OCI-M2 (cell line): ENCODE measurements around the gene P2RY6.
"Not testable (repeated sequence)": the region's sequence is repeated elsewhere in the genome, so short reads cannot be mapped to it uniquely, and the experiment has no call there.

Experiments
- DNase-seq: peaks from one replicate; lab custom pipeline; 2025; ENCODE audit not compliant: unreplicated experiment; lab: John Stamatoyannopoulos, UW

P2RY6 gene, protein sequence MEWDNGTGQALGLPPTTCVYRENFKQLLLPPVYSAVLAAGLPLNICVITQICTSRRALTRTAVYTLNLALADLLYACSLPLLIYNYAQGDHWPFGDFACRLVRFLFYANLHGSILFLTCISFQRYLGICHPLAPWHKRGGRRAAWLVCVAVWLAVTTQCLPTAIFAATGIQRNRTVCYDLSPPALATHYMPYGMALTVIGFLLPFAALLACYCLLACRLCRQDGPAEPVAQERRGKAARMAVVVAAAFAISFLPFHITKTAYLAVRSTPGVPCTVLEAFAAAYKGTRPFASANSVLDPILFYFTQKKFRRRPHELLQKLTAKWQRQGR

DNA sequence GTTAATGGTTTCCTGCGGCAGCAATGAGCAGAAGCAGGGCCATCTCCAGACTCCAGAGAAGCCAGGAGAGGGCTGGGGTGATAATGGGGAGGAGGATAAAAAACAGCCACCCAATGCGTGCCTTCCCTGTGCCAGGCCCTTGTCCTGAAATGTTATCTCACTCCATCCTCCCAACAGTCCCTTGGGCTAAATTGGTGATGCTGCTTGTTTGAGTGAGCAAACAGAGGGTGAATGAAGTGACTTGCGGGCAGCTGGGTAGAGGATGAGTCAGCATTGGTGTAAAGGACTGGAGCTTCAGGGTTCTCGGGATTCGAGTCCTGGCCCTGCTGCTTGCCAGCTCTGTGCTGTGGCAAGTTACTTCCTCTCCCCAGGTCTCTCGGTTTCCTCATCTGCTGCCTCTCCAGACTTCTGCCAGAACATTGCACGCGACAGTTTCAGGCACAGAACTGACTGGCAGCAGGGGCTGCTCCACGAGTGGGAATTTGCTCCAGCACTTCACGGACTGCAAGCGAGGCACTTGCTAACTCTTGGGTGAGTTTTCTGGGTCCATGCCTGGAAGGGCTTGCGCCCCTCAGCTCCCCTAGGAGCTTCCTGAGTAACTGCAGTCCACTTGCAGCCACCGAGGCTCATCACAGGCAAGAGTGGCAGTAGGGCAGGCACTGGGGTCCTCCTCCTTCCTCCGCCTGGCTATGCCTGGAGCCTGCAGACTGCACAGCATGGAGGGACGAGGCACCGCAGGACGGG, at the start of gene P2RY6:
P2RY6 (plus strand) TSS at position 403 of the 744 bp plus-strand sequence. CDS start 24,181 bp downstream, outside the sequence.
- no peak for DNase-seq

DNA sequence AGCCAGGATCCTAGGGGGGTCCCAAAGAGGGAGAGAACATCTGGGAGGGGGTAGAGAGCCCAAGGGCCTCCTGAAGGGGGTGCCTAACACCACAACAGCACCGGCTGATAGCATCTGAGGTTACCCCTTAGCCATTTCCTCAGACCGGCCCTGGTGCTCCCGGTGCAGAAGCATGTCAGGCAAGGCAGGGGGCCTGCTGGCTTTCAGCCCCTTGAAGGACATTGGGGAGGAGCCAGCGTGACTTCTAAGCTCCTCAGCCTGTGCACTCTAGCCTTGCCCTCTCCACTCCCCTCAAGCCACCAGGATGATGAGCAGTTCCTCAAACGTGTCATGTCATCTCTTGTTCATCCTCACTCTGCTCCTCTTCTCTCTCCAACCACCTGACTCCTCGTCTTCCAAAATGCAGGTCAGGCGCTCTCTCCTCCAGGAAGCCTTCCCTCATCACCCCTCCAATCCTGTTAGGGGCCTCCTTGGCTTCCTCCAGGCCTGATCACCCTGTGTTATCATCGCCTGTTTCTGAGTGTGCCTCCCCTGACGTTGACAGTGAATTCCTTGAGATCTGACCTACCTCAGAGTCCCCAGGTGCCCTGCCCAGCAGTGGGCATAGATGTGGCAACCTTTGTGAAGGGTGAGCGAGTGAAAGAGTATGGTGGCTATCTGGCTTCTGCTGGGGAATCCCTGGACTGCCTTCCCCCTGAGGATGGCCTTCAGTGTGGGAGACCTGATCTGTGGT, 48.0 kb upstream of the P2RY6 start:
- no peak for DNase-seq

DNA sequence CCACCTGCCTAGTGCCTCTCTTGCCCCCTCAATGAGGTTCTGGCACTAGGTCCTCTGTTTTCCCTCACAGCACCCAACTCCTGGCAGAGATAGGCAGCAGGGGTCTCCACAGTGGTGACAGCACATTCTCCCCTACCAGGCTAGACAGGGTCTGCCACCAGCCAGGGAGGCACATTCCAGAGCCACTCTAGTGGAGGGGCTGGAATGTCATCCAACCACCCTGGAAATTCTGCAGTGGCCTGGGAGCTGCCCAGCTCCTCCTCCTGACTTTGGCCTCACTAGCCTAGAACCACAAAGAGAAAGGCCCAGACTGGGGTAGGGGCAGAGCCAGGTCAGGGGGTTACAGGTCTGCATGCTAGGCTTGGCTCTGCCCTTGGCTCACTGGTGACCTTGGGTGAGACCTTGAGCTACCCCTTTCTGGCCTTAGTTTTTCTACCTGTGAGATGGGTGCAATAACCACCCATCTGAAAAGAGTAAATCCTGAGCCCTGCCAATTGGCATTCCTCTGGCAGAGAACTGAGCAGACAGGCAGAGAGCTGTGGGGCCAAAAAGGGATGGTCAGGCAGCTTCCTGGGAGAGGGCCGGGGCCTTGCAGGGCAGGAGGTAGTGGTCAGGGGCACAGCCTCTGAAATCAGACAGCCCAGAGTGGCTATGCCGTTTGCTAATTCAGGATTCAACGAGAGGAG, 47.0 kb upstream of the P2RY6 start:
- DNase-seq, result no peak

DNA sequence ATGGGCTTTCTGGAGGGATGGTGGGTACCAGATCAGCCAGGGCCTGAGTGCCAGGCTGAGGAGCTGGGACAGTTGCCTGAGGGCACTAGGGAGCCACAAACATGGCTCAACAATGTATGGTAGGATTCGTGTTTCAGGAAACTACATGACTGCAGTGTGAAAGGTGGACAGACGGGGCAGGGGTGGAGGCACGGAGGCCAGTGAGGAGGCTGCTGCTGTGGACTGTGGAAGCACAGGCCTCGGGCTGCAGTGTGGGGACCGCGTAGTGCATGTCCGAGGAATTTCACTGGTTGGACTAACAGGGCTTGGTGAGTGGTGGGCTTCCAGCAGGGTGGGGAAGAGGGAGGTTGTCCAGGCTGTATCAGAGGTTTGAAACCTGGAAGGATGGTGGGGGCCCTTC, 46.3 kb upstream of the P2RY6 start:
- no peak for DNase-seq

DNA sequence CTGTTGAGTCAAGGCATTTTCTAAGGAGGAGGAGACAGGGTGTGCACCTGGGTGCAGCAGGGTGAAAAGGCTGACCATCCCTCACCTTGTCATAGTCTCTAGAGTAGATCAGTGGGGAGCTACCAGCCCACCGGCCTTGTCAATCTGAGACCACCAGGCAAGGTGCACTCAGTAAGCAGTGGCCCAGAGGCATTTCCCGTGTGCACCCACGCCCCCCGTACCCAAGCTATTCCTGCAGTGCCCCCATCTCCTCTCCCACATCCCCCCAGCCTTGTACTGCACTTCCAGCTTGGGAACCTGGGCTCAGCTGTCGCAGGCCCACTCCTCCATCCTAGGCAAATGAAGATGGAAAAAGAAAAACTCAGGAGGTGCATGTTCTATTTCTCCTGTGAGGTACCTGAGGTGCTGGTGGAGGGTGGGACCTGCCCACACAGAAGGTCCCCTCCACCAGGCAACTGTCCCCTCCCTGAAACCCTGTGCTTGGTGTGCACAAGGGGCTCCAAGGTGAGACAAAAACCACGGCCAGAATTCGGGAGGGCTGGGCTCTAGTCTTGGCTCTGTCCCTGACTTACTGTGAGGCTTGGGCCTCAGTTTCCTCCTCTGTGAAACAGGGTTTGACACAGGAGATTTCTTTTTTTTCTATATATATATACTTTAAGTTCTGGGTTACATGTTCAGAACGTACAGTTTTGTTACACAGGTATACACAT, 45.7 kb upstream of the P2RY6 start:
- DNase-seq, result no peak

DNA sequence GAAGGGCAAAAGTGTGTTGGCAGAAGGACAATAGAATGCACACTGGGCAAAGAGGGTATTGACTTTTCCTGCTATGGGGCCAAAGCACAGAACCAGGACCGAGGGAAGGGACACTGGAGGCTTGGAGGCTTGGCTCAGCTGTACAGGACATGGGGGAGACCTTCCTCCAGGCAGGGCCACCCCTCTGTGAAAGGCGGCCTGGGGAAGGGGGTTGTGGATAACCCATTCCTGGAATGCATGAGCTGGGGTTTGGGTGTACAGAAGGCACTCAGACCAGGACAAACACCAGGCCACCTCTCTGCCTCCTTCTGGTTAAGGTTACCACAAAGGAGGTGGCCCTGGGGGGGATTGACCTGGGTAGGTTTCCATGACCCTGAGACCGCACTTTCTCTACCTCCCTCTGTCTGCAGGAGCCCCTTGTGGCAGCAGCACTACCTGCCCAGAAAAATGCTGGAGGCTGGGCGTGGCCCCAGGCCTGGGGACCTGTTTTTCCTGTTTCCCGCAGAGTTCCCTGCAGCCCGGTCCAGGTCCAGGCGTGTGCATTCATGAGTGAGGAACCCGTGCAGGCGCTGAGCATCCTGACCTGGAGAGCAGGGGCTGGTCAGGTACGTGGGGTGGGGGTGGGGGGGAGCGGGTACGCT, 44.4 kb upstream of the P2RY6 start:
- DNase-seq, result no peak

DNA sequence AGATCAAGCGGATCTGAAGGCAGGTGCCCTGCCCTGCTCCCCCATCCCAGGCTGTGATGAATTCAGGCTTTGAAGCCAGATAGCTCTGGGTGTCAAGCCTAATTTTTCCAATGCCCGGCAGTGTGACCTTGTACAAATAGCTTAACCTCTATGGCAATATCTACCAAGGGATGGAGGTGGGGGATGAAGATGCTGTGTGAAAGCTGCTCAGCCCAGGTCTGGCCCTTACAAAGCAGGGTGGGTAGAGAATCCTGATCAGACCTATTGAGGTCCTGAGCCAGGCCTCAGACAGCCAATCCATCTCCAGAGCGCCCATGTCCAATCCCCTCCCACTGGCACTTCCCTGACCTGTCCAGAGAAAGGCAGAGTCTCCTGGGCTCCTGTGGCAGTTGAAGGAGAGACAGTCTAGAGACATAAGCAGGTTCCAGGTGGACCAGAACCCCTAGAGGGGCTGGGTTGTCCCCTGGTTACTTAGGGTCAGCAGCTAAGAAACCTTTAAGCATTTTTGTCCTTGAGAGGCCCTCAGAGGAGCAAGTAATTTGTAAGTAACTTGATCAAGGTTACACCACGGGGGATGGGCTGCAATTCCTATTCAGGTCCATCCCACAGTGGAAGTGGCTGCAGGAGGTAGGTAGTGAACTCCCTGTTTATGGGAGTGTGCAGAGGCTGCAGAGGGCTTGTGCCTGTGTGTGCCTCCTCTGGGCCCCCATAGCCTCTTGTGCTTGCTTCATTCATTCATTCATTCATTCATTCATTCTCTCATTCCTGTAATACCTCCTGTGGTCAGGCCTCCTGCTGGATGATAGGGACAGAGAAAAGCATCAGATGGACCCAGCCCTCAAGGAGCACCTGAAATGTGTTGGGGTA, 43.6 kb upstream of the P2RY6 start:
- DNase-seq, result no peak

DNA sequence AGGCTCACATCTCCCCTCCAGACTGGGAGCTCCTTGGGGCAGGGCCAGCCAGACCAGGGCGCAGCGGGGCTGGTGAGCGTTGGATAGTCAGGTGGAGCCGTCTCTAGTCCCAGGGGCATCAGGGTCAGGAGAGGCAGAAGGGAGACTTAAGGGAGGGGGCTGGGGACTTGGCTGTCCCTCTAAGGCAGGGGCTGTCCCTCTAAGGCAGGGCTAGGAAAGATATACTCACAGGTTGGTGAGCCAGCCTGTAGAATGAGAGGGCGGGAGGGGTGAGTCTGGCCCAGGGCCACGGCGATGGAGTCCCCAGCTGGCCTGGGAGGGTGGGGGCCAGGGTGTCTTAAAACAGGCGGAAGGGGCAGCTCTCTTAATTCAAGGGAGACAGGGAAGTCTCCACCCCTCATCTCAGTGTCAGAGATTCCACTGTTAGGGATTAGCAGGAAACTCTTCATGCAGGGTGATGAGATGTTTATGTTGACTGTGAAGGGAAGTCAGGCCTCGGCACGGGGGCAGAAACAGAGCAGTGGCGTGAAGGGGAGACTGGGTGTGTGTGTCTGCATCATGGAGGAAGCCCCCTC, 42.7 kb upstream of the P2RY6 start:
- no peak for DNase-seq

DNA sequence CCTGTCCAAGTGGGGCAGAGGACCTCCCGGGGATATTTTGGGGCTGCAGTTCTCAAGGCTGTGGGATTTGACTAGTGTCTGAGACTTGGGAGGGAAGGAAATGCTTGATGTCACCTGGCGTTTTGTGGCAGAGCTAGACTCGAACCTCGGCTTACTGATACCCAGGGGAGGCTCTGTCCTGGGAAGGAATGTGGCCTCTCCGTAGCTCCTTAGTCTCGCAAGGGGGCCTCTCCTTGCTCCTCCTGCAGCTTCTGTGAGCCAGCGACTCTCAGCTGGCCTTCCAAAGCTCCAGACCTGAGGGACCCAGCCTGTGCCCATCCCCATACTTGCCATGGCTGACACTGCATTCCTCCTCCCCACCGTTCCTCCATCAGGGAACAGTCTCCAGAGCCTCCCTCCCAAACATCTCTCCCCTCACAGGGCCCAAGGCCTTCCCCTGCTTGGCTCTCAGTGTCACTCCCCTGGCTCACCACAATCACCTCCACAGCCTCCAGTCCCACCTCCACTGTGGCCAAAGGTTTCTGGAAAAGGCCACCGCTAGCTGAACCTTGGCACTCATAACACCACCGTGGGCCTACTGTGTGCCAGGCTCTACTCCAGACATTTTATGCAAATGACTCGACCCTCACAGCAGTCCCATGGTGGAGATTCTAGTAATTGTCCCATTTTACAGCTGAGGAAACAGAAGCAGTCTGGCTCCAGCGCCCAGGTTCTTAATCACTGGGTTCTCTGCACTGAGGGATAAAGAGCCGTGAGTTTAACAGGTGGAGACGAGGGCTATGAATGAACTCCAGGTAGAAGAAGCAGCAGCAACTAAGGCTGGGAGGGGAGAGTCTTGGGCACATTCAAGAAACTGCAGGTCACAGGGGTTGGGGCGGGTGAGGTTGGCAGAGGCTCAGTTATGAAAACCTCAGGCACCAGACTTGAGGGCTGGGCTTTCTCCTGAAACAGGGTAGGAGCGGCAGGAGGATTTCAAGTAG, 42.0 kb upstream of the P2RY6 start:
- DNase-seq, result no peak

DNA sequence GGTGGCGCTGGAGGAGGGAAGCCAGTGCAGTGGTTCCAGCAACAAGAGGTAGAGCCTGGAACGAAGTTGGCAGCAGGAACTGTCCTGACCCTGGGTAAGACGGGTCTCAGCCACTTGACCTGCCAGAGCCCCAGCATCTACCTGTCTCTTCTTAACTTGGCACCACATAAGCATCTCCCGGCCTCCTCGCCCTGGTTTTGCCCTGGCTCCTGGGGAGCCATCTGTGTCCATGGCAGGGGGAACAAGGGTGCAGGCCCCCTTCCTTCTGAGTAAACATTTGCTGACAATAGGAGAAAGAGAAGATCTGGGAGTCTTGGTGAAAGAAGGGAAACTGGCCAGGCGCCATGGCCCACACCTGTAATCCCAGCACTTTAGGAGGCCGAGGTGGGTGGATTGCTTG, 41.2 kb upstream of the P2RY6 start:
- no peak for DNase-seq

DNA sequence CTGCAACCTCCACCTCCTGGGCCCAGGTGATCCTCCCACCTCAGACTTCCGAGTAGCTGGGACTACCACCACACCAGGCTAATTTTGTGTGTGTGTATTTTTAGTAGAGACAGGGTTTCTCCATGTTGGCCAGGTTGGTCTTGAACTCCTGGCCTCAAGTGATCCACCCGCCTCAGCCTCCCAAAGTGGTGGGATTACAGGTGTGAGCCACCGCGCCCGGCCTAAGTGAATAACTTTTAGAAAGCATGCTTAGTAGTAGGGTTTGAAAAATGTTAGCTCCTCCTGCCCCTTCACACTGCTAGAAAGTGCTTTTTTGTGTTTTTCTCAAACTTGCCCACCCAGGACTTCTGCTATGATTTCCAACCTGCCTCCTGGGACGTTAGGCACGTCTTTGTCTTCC, 39.7 kb upstream of the P2RY6 start:
- not testable (repeated sequence) for DNase-seq

DNA sequence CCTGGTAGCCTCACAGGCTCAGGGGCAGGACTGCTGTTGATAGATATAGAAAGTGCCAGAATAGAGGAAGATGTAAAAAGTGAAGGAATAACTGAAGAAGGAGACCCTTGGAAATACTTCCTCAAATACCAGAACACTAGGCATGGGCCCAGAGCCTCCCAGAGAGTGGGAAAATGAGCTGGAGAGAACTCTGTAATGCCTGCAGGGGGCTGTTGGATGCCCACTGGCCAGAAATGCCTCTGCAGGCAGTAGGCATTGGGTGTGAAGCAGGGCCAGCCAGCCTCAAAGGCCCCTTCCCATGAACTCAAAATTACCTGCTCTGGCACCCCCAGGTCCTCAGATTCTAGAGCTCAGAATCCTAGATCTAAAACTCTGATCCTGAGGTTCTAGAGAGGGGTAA, 38.9 kb upstream of the P2RY6 start:
- no peak for DNase-seq

DNA sequence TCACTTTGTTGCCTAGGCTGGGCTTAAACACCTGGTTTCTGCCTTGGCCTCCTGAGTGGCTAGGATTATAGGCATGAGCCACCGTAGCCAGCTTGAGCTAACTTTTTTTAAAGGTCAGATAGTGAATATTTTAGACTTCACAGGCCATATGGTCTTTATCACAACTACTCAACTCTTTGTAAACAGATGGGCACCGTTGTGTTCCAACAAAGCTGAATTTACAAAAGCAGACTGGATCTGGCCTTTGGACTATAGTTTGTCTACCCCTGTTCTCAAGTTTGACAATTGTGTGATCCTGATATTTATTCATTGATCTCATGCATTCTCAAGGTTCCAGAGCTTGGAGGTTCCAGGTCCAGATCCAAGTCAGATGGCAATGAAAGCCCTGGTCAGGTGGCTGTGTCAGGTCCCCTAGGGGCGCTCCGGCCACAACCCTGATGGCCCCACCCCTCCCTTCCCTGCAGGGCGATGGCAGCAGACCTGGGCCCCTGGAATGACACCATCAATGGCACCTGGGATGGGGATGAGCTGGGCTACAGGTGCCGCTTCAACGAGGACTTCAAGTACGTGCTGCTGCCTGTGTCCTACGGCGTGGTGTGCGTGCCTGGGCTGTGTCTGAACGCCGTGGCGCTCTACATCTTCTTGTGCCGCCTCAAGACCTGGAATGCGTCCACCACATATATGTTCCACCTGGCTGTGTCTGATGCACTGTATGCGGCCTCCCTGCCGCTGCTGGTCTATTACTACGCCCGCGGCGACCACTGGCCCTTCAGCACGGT, 38.3 kb upstream of the P2RY6 start:
- DNase-seq, result no peak

DNA sequence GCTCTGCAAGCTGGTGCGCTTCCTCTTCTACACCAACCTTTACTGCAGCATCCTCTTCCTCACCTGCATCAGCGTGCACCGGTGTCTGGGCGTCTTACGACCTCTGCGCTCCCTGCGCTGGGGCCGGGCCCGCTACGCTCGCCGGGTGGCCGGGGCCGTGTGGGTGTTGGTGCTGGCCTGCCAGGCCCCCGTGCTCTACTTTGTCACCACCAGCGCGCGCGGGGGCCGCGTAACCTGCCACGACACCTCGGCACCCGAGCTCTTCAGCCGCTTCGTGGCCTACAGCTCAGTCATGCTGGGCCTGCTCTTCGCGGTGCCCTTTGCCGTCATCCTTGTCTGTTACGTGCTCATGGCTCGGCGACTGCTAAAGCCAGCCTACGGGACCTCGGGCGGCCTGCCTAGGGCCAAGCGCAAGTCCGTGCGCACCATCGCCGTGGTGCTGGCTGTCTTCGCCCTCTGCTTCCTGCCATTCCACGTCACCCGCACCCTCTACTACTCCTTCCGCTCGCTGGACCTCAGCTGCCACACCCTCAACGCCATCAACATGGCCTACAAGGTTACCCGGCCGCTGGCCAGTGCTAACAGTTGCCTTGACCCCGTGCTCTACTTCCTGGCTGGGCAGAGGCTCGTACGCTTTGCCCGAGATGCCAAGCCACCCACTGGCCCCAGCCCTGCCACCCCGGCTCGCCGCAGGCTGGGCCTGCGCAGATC, 37.5 kb upstream of the P2RY6 start:
- no peak for DNase-seq

DNA sequence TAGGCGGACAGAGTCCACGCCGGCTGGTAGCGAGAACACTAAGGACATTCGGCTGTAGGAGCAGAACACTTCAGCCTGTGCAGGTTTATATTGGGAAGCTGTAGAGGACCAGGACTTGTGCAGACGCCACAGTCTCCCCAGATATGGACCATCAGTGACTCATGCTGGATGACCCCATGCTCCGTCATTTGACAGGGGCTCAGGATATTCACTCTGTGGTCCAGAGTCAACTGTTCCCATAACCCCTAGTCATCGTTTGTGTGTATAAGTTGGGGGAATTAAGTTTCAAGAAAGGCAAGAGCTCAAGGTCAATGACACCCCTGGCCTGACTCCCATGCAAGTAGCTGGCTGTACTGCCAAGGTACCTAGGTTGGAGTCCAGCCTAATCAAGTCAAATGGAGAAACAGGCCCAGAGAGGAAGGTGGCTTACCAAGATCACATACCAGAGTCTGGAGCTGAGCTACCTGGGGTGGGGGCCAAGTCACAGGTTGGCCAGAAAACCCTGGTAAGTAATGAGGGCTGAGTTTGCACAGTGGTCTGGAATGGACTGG, 36.8 kb upstream of the P2RY6 start:
- no peak for DNase-seq

DNA sequence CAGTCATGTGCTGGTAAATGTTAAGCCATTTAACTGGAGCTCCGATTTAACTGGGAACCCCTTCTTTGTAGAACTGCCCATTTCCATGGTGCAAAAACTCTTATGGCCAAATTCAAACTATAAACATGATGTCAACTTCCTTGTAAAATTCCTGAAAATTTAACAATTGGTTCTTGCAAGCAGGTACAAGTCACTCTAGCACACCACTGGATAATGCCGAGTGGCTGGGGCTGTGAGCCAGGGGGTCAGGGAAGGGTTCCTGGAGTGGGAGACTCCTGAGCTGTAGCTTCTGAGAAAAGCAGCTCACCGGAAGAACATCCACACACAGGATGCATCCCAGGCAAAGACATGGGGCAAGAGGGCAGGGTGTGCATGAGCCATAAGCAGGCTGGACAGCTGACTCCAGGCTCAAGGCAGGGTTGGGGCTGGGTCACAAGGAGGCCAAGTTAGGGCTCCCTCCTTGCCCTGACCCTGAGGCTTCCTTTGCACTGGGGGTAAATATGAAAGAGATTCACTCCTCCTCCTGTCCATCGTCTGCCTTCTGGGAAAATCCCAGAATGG, 35.9 kb upstream of the P2RY6 start:
- DNase-seq, result no peak
